Measurements from ENCODE around the gene VAV2. TPM values are rescaled to one million over a fixed set of nuclear protein-coding genes. Genes with fewer than 3 reads are reported as not detected.

The VAV2 gene
- total and polyA plus RNA-seq, 5 experiments from 2014 or later = 0.20 to 4.3 (median 0.36) TPM

DNA sequence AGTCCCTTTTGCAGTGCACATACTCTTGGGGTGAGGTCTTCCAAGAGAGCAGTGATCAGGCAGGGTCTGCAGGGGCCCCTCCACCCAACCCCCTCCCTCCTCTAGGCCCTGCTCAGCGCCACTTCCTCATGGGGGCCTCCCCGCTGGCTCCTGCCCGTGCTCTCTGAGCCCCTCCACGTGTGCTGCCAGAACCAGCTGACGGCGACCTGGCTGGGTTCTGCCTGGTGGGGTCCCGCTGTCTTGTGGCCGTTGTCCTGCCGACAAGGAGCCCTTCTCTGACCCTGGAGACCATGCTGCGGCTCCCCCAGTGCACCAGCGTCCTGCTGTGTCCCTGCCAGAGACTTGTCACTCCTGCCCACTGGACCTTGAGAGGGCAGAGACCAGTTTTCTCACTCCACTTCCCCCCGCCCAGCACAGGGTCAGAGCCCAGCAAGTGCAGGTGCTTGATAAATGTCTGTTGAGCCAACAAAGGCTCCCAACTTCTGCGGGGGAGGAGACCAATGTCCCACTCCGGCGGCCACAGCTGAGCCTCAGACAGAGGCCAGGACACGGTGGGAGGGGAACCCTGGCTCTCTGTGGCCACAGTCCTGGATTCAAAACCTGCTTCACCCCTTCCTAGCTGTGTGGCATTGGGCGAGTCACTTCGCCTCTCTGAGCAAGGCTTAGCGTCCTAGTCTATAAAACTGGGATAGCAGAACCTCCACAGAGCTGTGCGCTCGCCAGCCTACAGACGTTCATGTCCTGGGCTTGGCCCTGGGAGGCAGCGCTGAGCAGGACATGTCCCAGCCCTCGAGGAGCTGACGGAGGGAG, 278.8 kb downstream of the VAV2 start:
- Mint-ChIP-seq H3K4me1 (peaks cover 12 to 30% (median 21%) of the 10 kb centered on the region in 4 donors), H3K36me3 (no peaks in the 10 kb centered on the region), H3K27me3 (peaks cover 0 to 9% (median 4%) of the 10 kb centered on the region in 5 donors), H3K27ac (peak overlapping the region in 3 of 10 donors; percentile 13 to 63 (median 38)), H3K9me3 (no peaks in the 10 kb centered on the region), H3K4me3 (no peak overlapping the region)
- ATAC-seq (no peak), DNase-seq (peak in 1 of 10 donors; percentile 53)
- POLR2A ChIA-PET = interaction anchor here (0.9 to 1.1 kb wide), 2 partner anchors 11 to 122 kb away, joined by 3 read pairs; no protein-coding TSS in a partner anchor

DNA sequence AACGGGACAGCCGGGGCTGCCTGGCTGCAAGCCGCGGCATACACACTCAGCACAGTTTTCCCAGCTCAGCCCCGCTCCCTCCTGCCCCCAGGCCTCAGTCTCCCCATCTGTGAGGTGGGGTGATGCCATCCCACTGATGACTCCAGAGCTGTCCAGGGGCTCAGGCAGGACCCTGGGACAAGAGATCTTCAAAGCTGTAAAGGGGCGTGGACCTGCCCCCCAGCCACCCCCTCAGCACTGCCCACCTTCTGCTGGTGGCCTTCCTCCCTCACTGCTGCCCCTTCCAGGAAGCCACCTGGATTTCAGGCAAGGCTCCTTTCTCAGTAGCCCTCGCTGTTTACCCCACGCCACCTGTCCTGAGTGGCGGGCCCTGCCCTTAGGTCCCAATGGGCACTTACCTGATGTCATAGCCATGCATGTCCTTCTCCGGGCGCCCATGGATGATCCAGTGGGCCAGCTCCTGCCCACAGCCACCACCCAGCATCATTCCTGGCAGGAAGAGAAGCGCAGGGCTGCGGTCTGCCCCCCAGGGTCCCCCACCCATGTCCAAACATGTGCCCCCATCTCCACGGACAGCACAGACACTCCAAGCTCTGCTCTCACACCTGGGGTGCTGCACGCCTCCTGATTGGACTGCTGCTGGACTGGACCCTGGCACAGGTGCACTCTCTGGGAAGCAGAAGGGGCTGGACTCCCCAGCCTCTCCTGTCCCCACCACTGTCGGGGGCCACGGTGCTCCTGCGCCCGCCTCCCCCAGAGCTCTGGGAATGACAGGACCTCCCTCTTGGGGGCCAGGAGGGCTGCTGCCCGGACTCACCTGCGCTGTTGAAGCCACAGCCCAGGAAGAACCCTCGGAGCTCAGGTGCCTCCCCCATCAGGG, 279.7 kb downstream of the VAV2 start:
- POLR2A ChIA-PET = interaction anchor here (0.9 kb wide), 1 partner anchor 122 kb away, joined by 3 read pairs; no protein-coding TSS in a partner anchor
- Mint-ChIP-seq H3K4me3 (no peak overlapping the region), H3K36me3 (no peaks in the 10 kb centered on the region), H3K9me3 (no peaks in the 10 kb centered on the region), H3K27ac (peak overlapping the region in 2 of 10 donors; percentile 53 to 67), H3K4me1 (peaks cover 12 to 31% (median 21%) of the 10 kb centered on the region in 4 donors), H3K27me3 (peaks cover 0 to 9% (median 2%) of the 10 kb centered on the region in 5 donors)
- DNase-seq (peak in 1 of 10 donors; percentile 58), ATAC-seq (no peak)

Other genes with a start within 250 kb of the VAV2 start
- gene BRD3OS, start 33.2 kb upstream of the VAV2 start, total RNA-seq = 10 to 100 TPM; 13.8 to 16.8 TPM
- gene BRD3OS, start 33.2 kb upstream of the VAV2 start, polyA plus RNA-seq = 10 to 100 TPM; 20.8 to 28.6 (median 25.2) TPM
- 10 to 100 TPM; 44.8 to 49.0 TPM for gene BRD3, start 75.7 kb upstream of the VAV2 start, total RNA-seq
- 10 to 100 TPM; 13.1 to 30.9 (median 27.8) TPM for gene BRD3, start 75.7 kb upstream of the VAV2 start, polyA plus RNA-seq
- 10 to 100 TPM; 33.5 to 36.1 TPM for gene WDR5, start 143.8 kb upstream of the VAV2 start, total RNA-seq
- gene WDR5, start 143.8 kb upstream of the VAV2 start, polyA plus RNA-seq = 10 to 100 TPM; 11.2 to 14.9 (median 13.4) TPM
- gene RNU6ATAC, start 172.2 kb upstream of the VAV2 start, total RNA-seq = 10 to 100 TPM; 29.1 to 43.6 TPM
- not detected for gene RNU6ATAC, start 172.2 kb upstream of the VAV2 start, polyA plus RNA-seq

Data from naive thymus-derived CD8-positive, alpha-beta T cell (primary cell).